Measurements from ENCODE around the gene MYO5C. TPM values are rescaled to one million over a fixed set of nuclear protein-coding genes. Genes with fewer than 3 reads are reported as not detected.

Gene MYO5C
- total RNA-seq, 6 donors from 2014 or later, result 59.9 to 128 (median 84.5) TPM

DNA sequence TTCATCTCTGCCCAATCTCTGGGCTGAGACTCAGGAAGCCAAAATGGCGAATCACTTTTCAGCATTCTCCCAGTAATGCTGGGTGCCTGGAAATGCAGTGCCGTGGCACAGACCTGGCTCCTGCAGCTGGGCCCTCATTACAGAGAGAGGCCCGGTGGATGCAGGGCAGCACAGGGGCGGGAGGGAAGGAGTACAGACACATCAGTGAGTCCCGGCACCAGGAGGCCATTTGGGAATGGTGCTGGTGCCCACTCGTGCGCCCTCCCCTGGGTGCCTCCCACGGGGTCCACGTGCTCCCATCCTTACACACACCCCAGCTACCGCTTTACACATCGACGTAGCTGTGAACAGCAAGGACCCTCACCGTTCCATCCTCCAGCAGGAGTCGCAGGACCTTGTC lies 13.2 kb downstream of the MYO5C start:
- 94 to 97% methylated on average over 12 to 14 of the region's 14 CpGs for WGBS, 2 donors

DNA sequence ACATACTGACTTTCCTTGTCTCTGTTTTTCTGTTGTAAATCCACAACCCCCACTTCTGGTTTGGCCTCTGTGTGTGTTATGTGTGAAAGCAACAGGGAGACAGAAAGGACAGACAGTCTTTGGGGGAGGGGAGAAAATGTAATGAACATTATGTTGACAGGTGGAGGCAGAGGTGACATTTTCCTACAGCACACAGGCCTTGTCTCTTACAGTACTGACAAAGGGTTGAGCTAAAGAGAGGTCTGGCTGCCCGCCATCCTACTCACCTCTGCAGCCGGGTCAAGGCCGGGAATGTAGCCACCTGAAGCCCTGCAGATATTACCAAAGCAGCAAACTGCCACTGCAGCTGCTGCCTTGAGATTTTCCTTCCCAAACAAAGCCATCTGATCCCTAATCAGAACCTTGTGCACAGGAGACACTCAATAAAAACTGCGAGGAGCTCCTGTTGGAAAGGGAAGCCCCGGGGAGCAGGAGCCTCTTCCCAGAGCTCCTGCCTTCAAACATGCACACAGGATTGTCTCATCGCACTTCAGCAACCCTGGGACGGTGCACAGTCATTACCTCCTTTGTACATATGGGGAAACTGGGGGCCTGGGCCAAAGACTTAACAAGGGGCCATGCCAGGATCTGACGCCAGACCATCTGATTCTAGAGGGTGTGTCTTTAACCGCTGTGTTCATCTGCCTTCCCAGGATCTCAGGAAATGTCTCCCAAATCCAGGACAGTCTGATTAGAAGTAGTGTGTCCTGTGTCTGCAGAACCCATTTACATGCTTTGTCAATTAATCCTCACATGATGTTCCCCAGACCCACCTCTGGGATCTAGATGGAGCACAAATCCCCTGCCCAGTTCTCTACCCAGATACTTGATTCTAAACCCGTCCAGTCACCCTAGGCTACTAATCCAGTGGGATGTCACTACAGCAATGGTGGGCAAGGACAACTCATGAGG lies 14.2 kb downstream of the MYO5C start:
- Histone ChIP-seq H3K4me3 (no peak overlapping the region), H3K9me3 (no peaks in the 10 kb centered on the region), H3K27ac (no peak overlapping the region), H3K36me3 (peaks cover 0 to 7% (median 3%) of the 10 kb centered on the region in 4 donors), H3K4me1 (peaks cover 0 to 10% (median 0%) of the 10 kb centered on the region in 4 donors), H3K27me3 (no peaks in the 10 kb centered on the region)
- ATAC-seq (ENCODE audit: low FRiP score in 2 of 2), result no peak
- WGBS, 2 donors, result 78 to 80% methylated on average over 9 to 10 of the region's 10 CpGs
- TF ChIP-seq, protein P1, sequence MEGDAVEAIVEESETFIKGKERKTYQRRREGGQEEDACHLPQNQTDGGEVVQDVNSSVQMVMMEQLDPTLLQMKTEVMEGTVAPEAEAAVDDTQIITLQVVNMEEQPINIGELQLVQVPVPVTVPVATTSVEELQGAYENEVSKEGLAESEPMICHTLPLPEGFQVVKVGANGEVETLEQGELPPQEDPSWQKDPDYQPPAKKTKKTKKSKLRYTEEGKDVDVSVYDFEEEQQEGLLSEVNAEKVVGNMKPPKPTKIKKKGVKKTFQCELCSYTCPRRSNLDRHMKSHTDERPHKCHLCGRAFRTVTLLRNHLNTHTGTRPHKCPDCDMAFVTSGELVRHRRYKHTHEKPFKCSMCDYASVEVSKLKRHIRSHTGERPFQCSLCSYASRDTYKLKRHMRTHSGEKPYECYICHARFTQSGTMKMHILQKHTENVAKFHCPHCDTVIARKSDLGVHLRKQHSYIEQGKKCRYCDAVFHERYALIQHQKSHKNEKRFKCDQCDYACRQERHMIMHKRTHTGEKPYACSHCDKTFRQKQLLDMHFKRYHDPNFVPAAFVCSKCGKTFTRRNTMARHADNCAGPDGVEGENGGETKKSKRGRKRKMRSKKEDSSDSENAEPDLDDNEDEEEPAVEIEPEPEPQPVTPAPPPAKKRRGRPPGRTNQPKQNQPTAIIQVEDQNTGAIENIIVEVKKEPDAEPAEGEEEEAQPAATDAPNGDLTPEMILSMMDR (IDR thresholded peaks at IDR 0.05), result no peak
- TF ChIP-seq EP300 (IDR thresholded peaks at IDR 0.05) (no peak), POLR2A (IDR thresholded peaks at IDR 0.05) (no peak), POLR2AphosphoS5 (IDR thresholded peaks at IDR 0.05) (no peak)
- DNase-seq, result peak in 1 of 2 donors; percentile 73

More for the DNA sequence above, 13.2 kb downstream of the MYO5C start:
- Histone ChIP-seq H3K27me3 (no peaks in the 10 kb centered on the region), H3K4me1 (peaks cover 0 to 13% (median 0%) of the 10 kb centered on the region in 4 donors), H3K36me3 (peaks cover 0 to 6% (median 3%) of the 10 kb centered on the region in 4 donors), H3K4me3 (no peak overlapping the region), H3K9me3 (no peaks in the 10 kb centered on the region), H3K27ac (no peak overlapping the region)
- ATAC-seq (ENCODE audit: low FRiP score in 2 of 2) (no peak), DNase-seq (no peak)
- TF ChIP-seq EP300 (IDR thresholded peaks at IDR 0.05) (no peak), POLR2A (IDR thresholded peaks at IDR 0.05) (no peak), POLR2AphosphoS5 (IDR thresholded peaks at IDR 0.05) (no peak)
- TF ChIP-seq, protein P1 (IDR thresholded peaks at IDR 0.05), result no peak

DNA sequence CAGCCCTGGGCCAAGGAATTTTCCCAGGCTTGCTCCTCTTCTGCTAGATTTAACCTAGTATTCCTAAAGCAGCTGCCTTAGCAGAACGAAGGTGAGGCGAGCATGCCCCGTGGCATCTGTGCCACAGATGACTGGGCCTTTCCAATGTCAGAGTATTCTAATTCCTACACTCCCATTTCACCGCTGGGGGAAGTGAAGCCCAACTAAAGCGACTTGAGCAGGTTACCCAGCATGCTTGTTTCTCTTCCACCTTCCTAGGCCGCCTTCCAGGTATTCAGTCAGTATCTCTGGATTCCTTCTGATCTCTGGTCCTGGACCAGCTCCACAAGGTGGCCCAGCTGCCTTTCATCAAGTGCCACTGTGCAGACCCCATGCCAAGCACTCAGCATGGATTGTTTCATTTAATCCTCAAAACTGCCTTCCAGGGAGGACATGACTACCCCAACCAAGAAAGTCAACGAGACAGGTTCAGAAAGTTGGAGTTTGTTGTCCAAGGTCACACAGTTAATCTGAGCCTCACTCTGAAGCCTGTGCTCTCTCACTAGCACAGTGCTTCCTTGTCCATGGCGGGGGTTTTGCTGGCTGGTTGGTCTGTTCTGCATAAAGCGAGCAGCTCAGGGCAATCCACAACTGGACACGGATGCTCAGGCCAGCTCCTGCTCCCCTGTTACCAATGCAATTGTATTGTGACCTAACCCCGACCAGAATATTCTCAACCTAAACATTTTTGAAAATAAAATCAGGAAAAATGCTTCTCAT lies 15.1 kb downstream of the MYO5C start:
- TF ChIP-seq, protein P1 (IDR thresholded peaks at IDR 0.05), result no peak
- no peak for TF ChIP-seq POLR2A (IDR thresholded peaks at IDR 0.05)
- TF ChIP-seq POLR2AphosphoS5 (IDR thresholded peaks at IDR 0.05), result no peak
- TF ChIP-seq EP300 (IDR thresholded peaks at IDR 0.05), result no peak
- Histone ChIP-seq H3K36me3 (peaks cover 0 to 9% (median 3%) of the 10 kb centered on the region in 4 donors), H3K27ac (no peak overlapping the region), H3K4me1 (peaks cover 0 to 10% (median 0%) of the 10 kb centered on the region in 4 donors), H3K4me3 (no peak overlapping the region), H3K9me3 (no peaks in the 10 kb centered on the region), H3K27me3 (no peaks in the 10 kb centered on the region)
- ATAC-seq (ENCODE audit: low FRiP score in 2 of 2) (no peak), DNase-seq (no peak)
- 91% methylated on average over 10 to 11 of the region's 11 CpGs for WGBS, 2 donors

DNA sequence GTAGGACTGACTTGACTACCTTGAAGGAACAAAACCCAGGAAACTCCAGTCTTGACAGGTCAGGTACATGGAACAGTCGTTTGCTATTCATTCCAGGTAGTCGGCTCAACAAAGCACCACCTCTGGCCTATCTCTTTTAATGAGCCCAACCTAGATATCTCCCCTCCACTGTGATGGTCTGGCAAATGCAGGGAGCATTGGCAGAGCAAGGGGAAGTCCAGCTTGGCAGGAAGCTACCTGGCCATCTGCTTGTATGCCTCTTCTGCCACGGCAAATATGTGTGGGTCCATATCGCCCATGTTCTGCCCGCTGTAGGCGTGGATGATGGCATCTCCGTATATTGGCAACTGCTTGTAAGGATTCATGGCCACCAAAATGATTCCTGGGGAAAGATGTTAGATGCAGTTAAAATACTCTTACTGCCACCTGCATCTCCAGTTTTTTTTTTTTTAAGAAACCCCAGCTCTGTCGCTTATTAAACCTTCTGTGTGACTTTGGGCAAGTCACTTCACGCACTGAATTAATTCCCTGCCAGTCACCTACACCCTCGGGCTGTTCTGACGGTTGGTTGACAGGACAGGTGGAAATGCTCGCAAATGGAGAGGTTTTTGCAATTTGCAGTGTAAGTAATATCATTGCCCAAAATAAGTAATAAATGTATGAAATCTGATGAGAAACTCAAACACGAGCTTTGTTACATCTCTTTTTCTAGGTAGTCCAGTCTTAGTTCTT lies 16.8 kb downstream of the MYO5C start:
- TF ChIP-seq EP300 (IDR thresholded peaks at IDR 0.05), result no peak
- TF ChIP-seq, protein P1 (IDR thresholded peaks at IDR 0.05), result no peak
- TF ChIP-seq POLR2AphosphoS5 (IDR thresholded peaks at IDR 0.05), result no peak
- no peak for TF ChIP-seq POLR2A (IDR thresholded peaks at IDR 0.05)
- WGBS, 2 donors, result 84 to 92% methylated on average over 13 of the region's 13 CpGs

More for the DNA sequence above, 16.8 kb downstream of the MYO5C start:
- H3K27me3 ChIP-seq, result no peaks in the 10 kb centered on the region
- ATAC-seq (ENCODE audit: low FRiP score in 2 of 2) (no peak), DNase-seq (no peak)
- H3K4me1 ChIP-seq, result peaks cover 0 to 10% (median 0%) of the 10 kb centered on the region in 4 donors
- H3K4me3 ChIP-seq, result no peak overlapping the region
- H3K36me3 ChIP-seq, result peaks cover 0 to 14% (median 4%) of the 10 kb centered on the region in 4 donors
- H3K9me3 ChIP-seq, result no peaks in the 10 kb centered on the region
- no peak overlapping the region for H3K27ac ChIP-seq

Data from upper lobe of left lung (tissue), 6 donors.